SW 1271 (cell line): Measurements from ENCODE around the gene TRPV3.
"Not testable (repeated sequence)": the region's sequence is repeated elsewhere in the genome, so short reads cannot be mapped to it uniquely, and the experiment has no call there.

Experiments used
- DNase-seq, 2 experiments: peaks; one replicate each; lab custom pipeline; 2025; lab: John Stamatoyannopoulos, UW

The TRPV3 gene

GRCh38 chr17:3557768-3558583 lies at the start of gene TRPV3:
Gene TRPV3, minus strand, starts transcription at chr17:3557812. Its CDS starts 2,962 bp downstream, at chr17:3554850.
- no peak for DNase-seq

DNA sequence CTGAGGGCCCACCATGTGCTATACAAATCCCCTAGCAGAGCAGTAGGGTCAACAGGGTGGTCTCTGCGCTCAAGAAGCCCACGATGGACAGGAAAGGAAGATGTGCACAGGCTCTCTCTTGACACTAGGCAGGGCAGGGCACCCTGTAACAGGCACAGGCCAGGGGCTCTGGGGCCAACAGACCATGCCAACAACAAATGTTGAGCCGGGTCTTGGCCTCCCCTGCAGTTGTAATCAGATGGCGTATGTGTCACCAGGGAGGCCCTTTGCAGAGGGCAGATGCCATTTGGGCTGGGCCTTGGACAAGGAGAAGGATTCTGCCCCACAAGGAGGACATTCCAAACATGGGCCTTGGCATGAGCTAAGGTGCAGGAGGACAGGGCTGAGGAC lies 46.3 kb upstream of the TRPV3 start:
- DNase-seq = no peak

DNA sequence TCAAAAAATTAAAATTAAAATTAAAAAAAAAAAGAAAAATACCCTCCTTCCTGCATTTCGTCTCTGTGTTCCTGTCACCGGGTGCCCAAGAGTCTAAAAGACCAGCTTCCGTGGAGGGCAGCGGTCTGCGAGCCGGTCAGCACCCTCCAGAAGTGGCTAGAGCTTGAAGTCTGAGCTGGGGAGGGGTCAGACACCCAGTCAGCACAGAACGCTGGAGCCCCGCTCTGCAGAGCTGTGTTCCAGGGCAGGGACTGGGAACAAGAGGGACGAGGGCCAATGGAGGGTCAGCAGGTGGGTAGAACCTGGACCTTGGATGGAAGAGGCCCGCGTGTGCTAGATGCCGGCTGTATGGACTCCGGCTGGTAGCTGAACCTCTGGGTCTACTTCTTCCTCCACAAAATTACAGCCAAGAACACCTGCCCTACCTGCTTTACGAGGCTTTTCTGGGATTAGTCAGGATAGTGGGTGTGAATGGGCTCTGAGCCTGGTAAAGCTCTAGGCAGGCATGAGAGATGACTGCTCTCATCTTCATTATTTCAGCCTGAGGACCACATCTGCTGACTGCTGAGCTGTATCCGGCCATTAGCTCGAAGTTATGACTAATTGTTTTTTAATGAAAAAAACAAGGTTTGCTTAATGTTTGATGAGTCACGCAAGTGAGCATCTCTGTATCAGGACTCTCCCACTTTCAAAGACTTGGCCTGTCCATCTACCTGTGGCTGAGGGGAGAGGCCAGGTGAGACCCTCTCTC lies 45.7 kb upstream of the TRPV3 start:
- DNase-seq = no peak

DNA sequence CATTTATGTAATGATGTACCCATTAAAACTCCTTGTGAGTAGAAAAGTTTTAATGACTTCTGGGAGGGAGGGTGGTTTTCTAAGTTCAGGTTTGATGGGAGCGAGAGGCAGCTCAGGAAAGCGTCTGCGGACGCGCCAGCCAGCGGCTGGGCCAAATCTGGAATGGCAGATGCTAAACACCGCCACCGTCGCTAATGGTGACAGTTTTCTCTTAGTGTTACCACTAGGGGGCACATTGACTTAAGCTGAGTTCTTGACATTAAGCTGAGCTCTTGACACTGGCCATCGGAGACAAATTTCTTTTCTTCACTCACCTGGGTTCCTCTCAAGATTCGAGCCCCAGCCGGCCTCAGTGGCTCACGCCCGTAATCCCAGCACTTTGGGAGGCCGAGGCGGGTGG lies 44.9 kb upstream of the TRPV3 start:
- DNase-seq = peak in 1 of 2 experiments; percentile 31

DNA sequence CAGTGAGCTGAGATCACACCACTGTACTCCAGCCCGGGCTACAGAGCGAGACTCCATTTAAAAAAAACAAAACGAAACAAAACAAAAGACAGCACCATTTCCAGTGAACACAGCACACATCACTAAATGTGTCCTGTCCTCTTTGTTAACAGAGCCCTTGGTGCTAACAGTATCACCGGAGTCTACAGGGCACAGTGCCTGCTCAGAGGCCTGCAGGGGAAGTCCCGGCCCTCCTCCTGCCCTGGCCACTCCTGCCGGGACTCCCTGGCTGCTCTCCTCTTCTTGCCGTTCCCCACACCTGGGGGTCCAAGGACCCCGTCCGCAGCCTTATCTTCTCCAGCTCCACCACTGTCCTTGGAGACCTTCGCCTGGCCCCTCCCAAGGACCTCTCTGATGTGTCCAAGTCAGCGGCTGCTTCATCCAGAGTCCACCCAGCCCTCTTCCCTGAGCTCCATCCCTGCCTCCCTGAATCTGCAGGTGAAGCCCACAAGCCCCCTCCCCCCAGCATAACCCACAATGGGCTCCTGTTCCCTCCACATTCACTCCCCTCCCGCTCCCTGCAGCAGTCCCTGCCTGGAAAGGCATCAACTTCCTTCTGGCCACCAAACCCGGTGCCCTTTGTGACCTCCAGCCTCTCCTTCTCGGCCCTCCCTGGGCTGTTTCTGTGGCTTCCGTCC lies 43.1 kb upstream of the TRPV3 start:
- no peak for DNase-seq

- no peak for DNase-seq
Measured at GRCh38 chr17:3598078-3598477, 40.5 kb upstream of the TRPV3 start.

DNA sequence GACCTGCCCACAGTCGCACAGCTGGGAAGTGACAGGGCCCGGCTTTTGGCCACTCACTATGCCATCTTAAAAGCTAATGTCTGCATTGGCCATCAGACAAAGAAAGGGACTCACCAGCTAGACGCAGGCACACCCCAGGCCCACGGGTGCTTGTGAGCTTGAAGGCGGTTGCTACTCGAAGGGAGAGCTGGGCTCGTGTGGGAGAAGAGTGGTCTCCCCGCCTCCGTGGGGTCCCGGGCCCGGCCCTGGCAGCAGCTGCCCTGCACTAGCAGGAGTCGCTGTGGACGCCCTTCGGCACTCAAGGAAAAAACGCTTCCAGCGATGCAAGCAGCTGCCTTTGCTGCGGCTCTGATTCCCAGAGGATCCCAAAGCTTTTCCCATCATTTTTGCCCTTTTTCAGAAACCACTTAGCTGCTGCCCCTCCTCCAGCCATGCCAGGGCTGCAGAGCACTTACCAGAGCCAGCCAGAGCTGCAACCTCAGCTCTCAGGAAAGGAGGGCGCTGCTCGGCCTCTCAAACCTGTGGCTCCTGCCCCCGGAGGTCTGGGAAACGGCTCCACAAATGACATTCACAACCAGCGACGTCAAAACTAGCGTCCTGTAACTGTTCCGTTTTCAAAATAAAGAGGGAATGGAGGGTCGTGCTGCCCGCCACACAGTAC lies 39.3 kb upstream of the TRPV3 start:
- DNase-seq = no peak

- DNase-seq = no peak
Measured at GRCh38 chr17:3594976-3595375, 37.4 kb upstream of the TRPV3 start.

GRCh38 chr17:3594051-3594800 lies 36.6 kb upstream of the TRPV3 start:
- no peak for DNase-seq

- DNase-seq = no peak
Measured at GRCh38 chr17:3593384-3593783, 35.8 kb upstream of the TRPV3 start.

DNA sequence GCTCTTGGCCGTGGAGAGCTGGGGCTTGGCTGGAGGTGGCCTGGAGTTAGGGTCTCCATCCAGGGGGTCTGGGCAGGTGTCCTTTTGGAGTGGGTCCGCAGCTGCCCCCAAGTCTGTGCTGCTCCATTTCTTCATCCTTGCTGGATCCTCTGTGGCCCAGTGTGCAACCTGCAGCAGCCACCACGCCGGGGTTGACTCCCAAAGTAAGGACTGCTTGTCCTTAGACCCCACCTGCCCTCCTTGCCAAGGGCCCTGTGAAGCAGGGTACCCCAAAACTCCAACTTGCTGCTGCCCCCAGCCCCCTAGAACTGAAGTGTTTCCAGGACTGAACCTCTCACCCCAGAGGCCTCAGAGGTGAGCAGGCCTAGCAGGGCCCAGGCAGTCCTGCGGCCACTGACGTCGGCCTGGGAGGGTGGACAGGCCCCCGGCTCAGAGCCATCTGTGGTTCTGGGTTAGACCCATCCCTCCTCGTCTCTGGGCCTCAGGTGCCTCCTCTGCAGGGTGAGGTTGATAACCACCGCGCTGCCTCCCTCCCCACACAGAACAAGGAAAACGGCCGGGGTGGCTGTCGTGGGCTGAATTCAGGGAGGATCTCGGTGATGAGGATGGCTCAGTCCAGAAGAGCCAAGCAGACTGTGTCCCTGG lies 34.7 kb upstream of the TRPV3 start:
- DNase-seq = no peak

- DNase-seq = no peak
Measured at GRCh38 chr17:3590768-3591167, 33.2 kb upstream of the TRPV3 start.

DNA sequence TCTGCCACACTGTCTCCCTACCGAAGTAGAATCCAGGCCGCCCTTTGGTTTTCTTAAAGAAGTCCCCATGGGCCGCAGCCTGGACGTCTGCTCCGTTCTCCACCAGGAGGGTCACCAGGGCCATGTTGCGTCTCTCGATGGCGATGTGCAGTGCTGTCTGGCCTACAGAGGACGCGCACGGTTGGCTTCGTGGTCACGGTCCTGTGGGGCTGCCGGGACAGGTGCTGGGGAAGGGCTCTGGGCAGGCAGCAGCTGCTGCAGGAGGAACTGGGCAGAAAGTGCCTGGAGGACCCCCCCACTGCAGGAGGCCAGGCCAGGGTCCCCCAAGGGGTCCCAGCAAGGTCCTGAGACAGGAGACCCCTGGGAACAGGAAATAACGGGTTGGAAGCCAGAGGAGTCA lies 32.6 kb upstream of the TRPV3 start:
- DNase-seq = no peak

DNA sequence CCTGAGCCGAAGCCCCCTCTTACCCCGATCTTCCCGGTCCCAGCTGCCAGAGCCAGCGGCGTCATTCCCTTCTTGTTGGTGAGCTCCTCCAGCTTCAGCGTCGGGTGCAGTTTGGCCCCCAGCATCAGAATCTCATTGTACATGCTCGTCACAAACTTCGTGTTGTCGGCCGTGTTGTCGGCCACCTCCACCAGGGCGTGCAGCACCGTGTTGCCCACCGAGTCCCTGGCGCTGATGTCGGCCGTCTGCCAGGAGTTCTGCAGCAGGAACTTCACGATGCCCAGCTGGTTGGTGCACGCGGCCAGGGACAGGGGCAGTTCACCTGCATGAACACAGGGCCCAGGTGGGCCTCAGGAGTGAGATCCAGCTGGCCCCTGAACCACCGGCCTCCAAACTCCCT lies 32.2 kb upstream of the TRPV3 start:
- no peak for DNase-seq

DNA sequence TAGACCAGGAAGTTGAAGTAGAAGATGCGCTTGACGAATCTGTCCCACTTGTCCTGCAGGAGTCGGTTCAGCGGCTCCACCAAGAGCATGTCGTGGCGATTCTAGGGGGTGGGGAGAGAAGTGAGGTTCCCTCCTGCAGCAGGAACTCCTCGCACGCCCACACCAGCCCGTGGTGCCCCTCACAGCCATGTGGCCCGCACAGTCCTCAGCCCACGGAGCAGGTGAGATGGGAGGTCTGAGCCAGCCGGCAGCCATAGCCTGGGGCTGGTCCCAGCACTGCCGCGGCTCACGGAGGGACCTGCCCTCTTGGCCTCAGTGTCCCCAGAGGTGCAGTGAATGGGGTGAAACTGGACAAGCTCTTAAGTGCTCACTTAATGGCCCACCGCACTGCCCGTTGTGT lies 28.2 kb upstream of the TRPV3 start:
- DNase-seq = no peak

- no peak for DNase-seq
Measured at GRCh38 chr17:3583456-3583855, 25.8 kb upstream of the TRPV3 start.

DNA sequence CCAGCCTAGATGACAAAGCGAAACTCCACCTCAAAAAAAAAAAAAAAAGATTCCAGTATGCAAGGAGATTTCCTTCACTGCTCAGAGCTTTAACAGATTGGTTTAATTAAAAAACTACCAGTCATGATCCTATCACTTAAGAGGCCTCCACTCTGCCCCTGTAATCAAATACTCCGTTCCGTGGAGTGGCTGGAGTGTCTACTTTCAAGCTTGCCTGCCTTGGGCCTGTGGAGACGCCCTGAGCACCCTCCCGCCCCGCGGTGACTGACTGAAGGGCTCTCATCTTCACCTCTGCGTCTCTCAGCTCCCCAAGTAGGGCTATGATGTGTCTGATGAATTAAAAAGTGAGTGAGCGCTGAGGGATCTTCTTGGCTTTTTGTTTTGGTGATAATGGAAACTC lies 25.3 kb upstream of the TRPV3 start:
- no peak for DNase-seq

DNA sequence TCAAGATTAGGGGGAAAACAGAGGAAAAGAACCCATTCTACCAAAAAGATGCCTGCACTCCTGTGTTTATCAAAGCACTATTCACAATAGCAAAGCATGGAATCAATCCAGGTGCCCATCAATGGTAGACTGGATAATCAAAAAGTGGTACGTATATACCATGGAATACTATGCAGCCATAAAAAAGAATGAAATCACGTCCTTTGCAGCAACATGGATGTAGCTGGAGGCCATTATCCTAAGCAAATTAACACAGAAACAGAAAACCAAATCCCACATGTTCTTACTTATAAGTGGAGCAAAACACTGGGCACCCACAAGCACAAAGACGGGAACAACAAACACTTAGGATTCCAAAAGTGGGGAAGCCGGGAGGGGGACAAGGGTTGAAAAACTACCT lies 21.1 kb upstream of the TRPV3 start:
- not testable (repeated sequence) for DNase-seq

DNA sequence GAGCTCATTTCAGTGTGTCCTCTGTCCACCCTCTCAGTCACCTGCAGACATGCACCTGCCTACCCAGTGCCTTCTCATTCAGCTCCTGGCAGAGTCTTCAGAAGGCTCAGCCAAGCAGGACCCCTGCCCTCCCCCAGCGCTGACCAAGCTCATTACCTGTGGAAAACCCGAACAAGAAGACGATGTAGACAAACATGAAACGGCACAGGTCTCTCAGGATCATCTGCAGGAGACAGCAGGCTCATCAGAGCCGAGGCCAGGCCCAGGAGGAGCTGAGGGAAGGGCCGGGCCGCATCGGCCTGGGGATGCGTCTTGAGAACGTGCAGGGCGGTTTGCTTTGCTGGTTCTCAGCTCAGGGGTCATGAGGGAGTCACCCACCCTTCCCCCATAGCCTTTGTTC lies 19.4 kb upstream of the TRPV3 start:
- no peak for DNase-seq

- DNase-seq = peak in 1 of 2 experiments; percentile 33
Measured at GRCh38 chr17:3575511-3575910, 17.9 kb upstream of the TRPV3 start.

DNA sequence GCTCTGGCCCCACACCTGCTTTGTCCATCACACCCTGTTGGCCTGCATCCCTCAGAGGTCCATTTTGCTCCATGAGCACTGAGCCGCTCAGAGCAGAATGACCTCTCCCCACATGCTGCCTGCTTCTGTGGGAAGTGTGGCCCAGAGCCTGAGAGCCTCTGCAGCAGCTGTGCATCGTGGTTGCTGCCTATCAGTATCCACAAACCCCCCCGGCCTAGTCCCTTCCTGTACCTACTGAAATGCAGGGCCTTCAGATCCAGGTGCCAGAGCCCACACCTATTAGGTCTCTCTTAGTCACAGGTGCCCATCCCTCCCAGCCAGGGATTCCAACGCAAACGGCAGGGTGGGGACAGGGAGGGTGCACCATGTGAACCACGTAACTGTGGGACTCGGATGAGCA lies 16.6 kb upstream of the TRPV3 start:
- DNase-seq = no peak
